SHP77 treated with DMSO at 0.1 percent for 48 hours (cell line): Measurements from ENCODE around the gene MLLT10.

ENCODE experiments used
- DNase-seq: peaks from one replicate; lab custom pipeline; 2025; lab: John Stamatoyannopoulos, UW

MLLT10 gene

GRCh38 chr10:21501731-21502347, 32.2 kb upstream of the MLLT10 start:
- DNase-seq, result no peak

- DNase-seq, result no peak
Observed at GRCh38 chr10:21502348-21502740, 31.7 kb upstream of the MLLT10 start.

GRCh38 chr10:21503542-21503941, 30.5 kb upstream of the MLLT10 start:
- DNase-seq, result no peak

- no peak for DNase-seq
Observed at GRCh38 chr10:21505711-21506278, 28.2 kb upstream of the MLLT10 start.

GRCh38 chr10:21506351-21506750, 27.7 kb upstream of the MLLT10 start:
- no peak for DNase-seq

GRCh38 chr10:21507150-21507549, 26.9 kb upstream of the MLLT10 start:
- no peak for DNase-seq

- no peak for DNase-seq
Observed at GRCh38 chr10:21508706-21509331, 25.2 kb upstream of the MLLT10 start.

- DNase-seq, result no peak
Observed at GRCh38 chr10:21509341-21510240, 24.4 kb upstream of the MLLT10 start.

GRCh38 chr10:21510241-21511094, 23.6 kb upstream of the MLLT10 start:
- no peak for DNase-seq

- no peak for DNase-seq
Observed at GRCh38 chr10:21511095-21511570, 22.9 kb upstream of the MLLT10 start.

GRCh38 chr10:21511946-21512572, 22.0 kb upstream of the MLLT10 start:
- no peak for DNase-seq

GRCh38 chr10:21512573-21513404, 21.2 kb upstream of the MLLT10 start:
- no peak for DNase-seq

- no peak for DNase-seq
Observed at GRCh38 chr10:21513405-21513788, 20.6 kb upstream of the MLLT10 start.

- DNase-seq, result no peak
Observed at GRCh38 chr10:21514129-21514817, 19.8 kb upstream of the MLLT10 start.

- no peak for DNase-seq
Observed at GRCh38 chr10:21514818-21515351, 19.1 kb upstream of the MLLT10 start.

- peak; percentile 9 for DNase-seq
Observed at GRCh38 chr10:21515361-21516241, 18.4 kb upstream of the MLLT10 start.

- DNase-seq, result no peak
Observed at GRCh38 chr10:21516242-21517131, 17.5 kb upstream of the MLLT10 start.
